ENCODE data around the gene PIK3R6. TPM values are rescaled to one million over a fixed set of nuclear protein-coding genes. Genes with fewer than 3 reads are reported as not detected.

Gene PIK3R6
- total and polyA plus RNA-seq, 2 of the 4 experiments (the other 2 are of a cell fraction): not detected

GRCh38 chr17:8818654-8819330, 48.7 kb downstream of the PIK3R6 start:
- ChIA-PET CTCF (no interaction called here), POLR2A (ENCODE audit: unreplicated experiment) (no interaction called here)
- Histone ChIP-seq H3K79me1 (ENCODE audit: low read depth in 1 of 2, low read length in 2 of 2) (no peaks in the 10 kb centered on the region), H3K4me2 (ENCODE audit: low read depth, low read length) (no peak overlapping the region), H3K18ac (ENCODE audit: low read depth, low read length) (no peak overlapping the region), H2BK20ac (ENCODE audit: low read depth, low read length) (no peak overlapping the region), H3K14ac (replicated peaks; ENCODE audit: low read depth, low read length) (no peak overlapping the region), H4K20me1 (ENCODE audit: insufficient read depth, low read length) (no peaks in the 10 kb centered on the region), H3K9me1 (ENCODE audit: insufficient read depth, low read length) (no peaks in the 10 kb centered on the region), H3K56ac (ENCODE audit: extremely low read depth, insufficient read depth, low read length) (no peak overlapping the region), H2AFZ (replicated peaks; ENCODE audit: low read length, poor library complexity) (peak overlapping the region; percentile 19), H3K4ac (ENCODE audit: low read depth, low read length) (no peak overlapping the region), H2BK15ac (ENCODE audit: low read depth, low read length) (no peak overlapping the region), H3K4me3 (ENCODE audit: insufficient read depth, low read depth, low read length) (no peak overlapping the region), H2AK9ac (replicated peaks; ENCODE audit: low read depth, low read length, poor library complexity) (no peak overlapping the region), H3K36me3 (ENCODE audit: control insufficient read depth, insufficient read depth, low read length) (no peaks in the 10 kb centered on the region), H4K8ac (ENCODE audit: low read depth in 2 of 2, low read length in 2 of 2) (no peak overlapping the region), H3K23ac (ENCODE audit: low read depth, low read length) (no peak overlapping the region), H3K9ac (ENCODE audit: low read depth, low read length) (no peak overlapping the region), H2AK5ac (ENCODE audit: low read depth, low read length) (no peak overlapping the region), H3K27ac (ENCODE audit: insufficient read depth, low read length) (no peak overlapping the region), H4K5ac (ENCODE audit: low read depth, low read length) (no peak overlapping the region), H3K9me3 (ENCODE audit: control insufficient read depth, insufficient read depth, low read length) (no peaks in the 10 kb centered on the region), H4K91ac (ENCODE audit: insufficient read depth, low read depth, low read length) (no peak overlapping the region), H3K4me1 (ENCODE audit: control insufficient read depth, insufficient read depth, low read length) (no peaks in the 10 kb centered on the region), H2BK5ac (ENCODE audit: low read depth, low read length, poor library complexity, severe bottlenecking) (no peak overlapping the region), H3K27me3 (ENCODE audit: control insufficient read depth, insufficient read depth, low read length) (no peaks in the 10 kb centered on the region), H2BK120ac (ENCODE audit: low read depth, low read length) (no peak overlapping the region)
- DNase-seq (no peak), ATAC-seq (ENCODE audit: low read depth) (no peak)
- BruUV-seq (replicated peaks): no TSS peak
- intact Hi-C loops (cut with micrococcal nuclease) (no loop called here), dilution Hi-C loops (cut with HindIII; ENCODE audit: low sequenced_read_pairs, unreplicated experiment) (no loop called here), in situ Hi-C loops (cut with MboI; ENCODE audit: low sequenced_read_pairs) (no loop called here)
- TF ChIP-seq FOS (IDR thresholded peaks at IDR 0.05; ENCODE audit: low read depth, low read length) (no peak), CHD1 (IDR thresholded peaks at IDR 0.05; ENCODE audit: low read depth, low read length) (no peak), BHLHE40 (IDR thresholded peaks at IDR 0.05; ENCODE audit: low read depth, low read length) (no peak), RCOR1 (IDR thresholded peaks at IDR 0.05; ENCODE audit: insufficient replicate concordance, low read length) (no peak), POLR2A (IDR thresholded peaks at IDR 0.05; ENCODE audit: low read depth, low read length) (no peak), CTCF (conservative IDR thresholded peaks at IDR 0.05; ENCODE audit: low read depth, low read length) (no peak), NFE2L2 (IDR thresholded peaks at IDR 0.05; ENCODE audit: low read depth, low read length) (no peak), SMC3 (IDR thresholded peaks at IDR 0.05; ENCODE audit: low read depth, low read length) (no peak), RFX5 (IDR thresholded peaks at IDR 0.05; ENCODE audit: low read depth, low read length) (no peak), CEBPB (IDR thresholded peaks at IDR 0.05; ENCODE audit: low read depth, low read length) (no peak), MAZ (IDR thresholded peaks at IDR 0.05; ENCODE audit: borderline replicate concordance, low read depth, low read length) (no peak), MXI1 (IDR thresholded peaks at IDR 0.05; ENCODE audit: borderline replicate concordance, low read depth, low read length) (no peak), RAD21 (IDR thresholded peaks at IDR 0.05; ENCODE audit: low read length) (no peak), ELK1 (IDR thresholded peaks at IDR 0.05; ENCODE audit: borderline replicate concordance, low read depth, low read length) (no peak), MAFK (IDR thresholded peaks at IDR 0.05; ENCODE audit: low read depth, low read length) (no peak), USF2 (IDR thresholded peaks at IDR 0.05; ENCODE audit: low read depth, low read length) (no peak)
- no CpG with 5 or more reads among the region's 3 CpGs for WGBS, 2 experiments (ENCODE audit: extremely low coverage in 2 of 2, insufficient read length in 1 of 2)
